CD4-positive, alpha-beta T cell treated with Interleukin-17A for 1 hour (primary cell): ENCODE data around the gene SACM1L.

Source experiments
- DNase-seq: peaks from one replicate; pipeline ENCODE4 v3.0.0-alpha.2; 2020

Gene SACM1L

GRCh38 chr3:45772341-45773035 is 83.3 kb downstream of the SACM1L start:
- DNase-seq, result no peak

GRCh38 chr3:45773072-45773471 is 83.9 kb downstream of the SACM1L start:
- DNase-seq, result no peak

- DNase-seq, result no peak
These were observed 84.7 kb downstream of the SACM1L start for GRCh38 chr3:45773714-45774449.

GRCh38 chr3:45774581-45775521 is 85.7 kb downstream of the SACM1L start:
- no peak for DNase-seq

GRCh38 chr3:45775571-45776300 is 86.5 kb downstream of the SACM1L start:
- no peak for DNase-seq

GRCh38 chr3:45776301-45776595 is 87.1 kb downstream of the SACM1L start:
- DNase-seq, result no peak

GRCh38 chr3:45776611-45777010 is 87.4 kb downstream of the SACM1L start:
- DNase-seq, result no peak

- DNase-seq, result no peak
These were observed 88.0 kb downstream of the SACM1L start for GRCh38 chr3:45777111-45777745.

- DNase-seq, result no peak
These were observed 88.7 kb downstream of the SACM1L start for GRCh38 chr3:45777746-45778386.

- DNase-seq, result no peak
These were observed 89.6 kb downstream of the SACM1L start for GRCh38 chr3:45778761-45779201.

- DNase-seq, result no peak
These were observed 90.8 kb downstream of the SACM1L start for GRCh38 chr3:45779746-45780735.

GRCh38 chr3:45781271-45781670 is 92.1 kb downstream of the SACM1L start:
- DNase-seq, result no peak

- no peak for DNase-seq
These were observed 92.6 kb downstream of the SACM1L start for GRCh38 chr3:45781841-45782240.

- DNase-seq, result no peak
These were observed 93.2 kb downstream of the SACM1L start for GRCh38 chr3:45782381-45782780.

- DNase-seq, result no peak
These were observed 94.5 kb downstream of the SACM1L start for GRCh38 chr3:45783667-45784066.

GRCh38 chr3:45785605-45786150 is 96.5 kb downstream of the SACM1L start:
- no peak for DNase-seq

GRCh38 chr3:45786801-45787495 is 97.8 kb downstream of the SACM1L start:
- DNase-seq, result no peak

GRCh38 chr3:45787551-45787950 is 98.4 kb downstream of the SACM1L start:
- no peak for DNase-seq

GRCh38 chr3:45789235-45789812 is 100.1 kb downstream of the SACM1L start:
- no peak for DNase-seq
